Keratinocyte (primary cell): ENCODE results near the gene ZNF516. TPM values are rescaled to one million over a fixed set of nuclear protein-coding genes. Genes with fewer than 3 reads are reported as not detected.

Experiments
- DNase-seq: peaks from one replicate; pipeline ENCODE4 v3.0.0-alpha.2; 2011; ENCODE audit warnings: low read depth, missing footprints, low spot score
- FAIRE-seq: peaks from 2 replicates; lab custom pipeline; 2011; peaks lifted over from hg19 to GRCh38; lab: Jason Lieb, UNC
- H2AFZ ChIP-seq: 2 replicates; pipeline ENCODE4 v1.6.0; 2012; ENCODE audit warnings: low read length, control low read depth, inconsistent platforms; ENCODE audit not compliant: control insufficient read depth
- H3K27ac ChIP-seq: 2 replicates; pipeline ENCODE4 v1.5.1; 2011; ENCODE audit warnings: low read length; ENCODE audit not compliant: control insufficient read depth, insufficient read depth
- H3K27me3 ChIP-seq: 3 replicates; pipeline ENCODE4 v1.6.0; 2011; ENCODE audit warnings: low read length; ENCODE audit not compliant: control insufficient read depth, insufficient read depth; ENCODE audit errors: extremely low read depth
- H3K36me3 ChIP-seq, 2 experiments: 2 replicates in 1 of 2; 3 replicates in 1 of 2; pipeline ENCODE4 v1.5.1; 2011; ENCODE audit warnings: low read length in 2 of 2, mild to moderate bottlenecking in 1 of 2; ENCODE audit not compliant: control insufficient read depth in 2 of 2, insufficient read depth in 2 of 2; ENCODE audit errors: extremely low read depth in 1 of 2
- H3K4me1 ChIP-seq: 3 replicates; pipeline ENCODE4 v1.5.1; 2011; ENCODE audit warnings: low read length; ENCODE audit not compliant: control insufficient read depth, insufficient read depth; ENCODE audit errors: extremely low read depth
- H3K4me2 ChIP-seq: 3 replicates; pipeline ENCODE4 v1.6.0; 2011; ENCODE audit warnings: low read depth, low read length; ENCODE audit not compliant: control insufficient read depth, insufficient read depth; ENCODE audit errors: extremely low read depth
- H3K4me3 ChIP-seq, 3 experiments: fragments of 200-600 bp in 1 of 3; sonication (generic) in 1 of 3; 2 replicates in 2 of 3; 3 replicates in 1 of 3; pipeline ENCODE4 v1.5.1; 2011 to 2016; ENCODE audit warnings: low read length in 3 of 3, mild to moderate bottlenecking in 3 of 3, control low read depth in 2 of 3, inconsistent platforms in 1 of 3, low read depth in 1 of 3, mixed read lengths in 1 of 3, mixed run types in 1 of 3, moderate library complexity in 1 of 3; ENCODE audit not compliant: control insufficient read depth in 2 of 3, insufficient read depth in 2 of 3; ENCODE audit errors: extremely low read depth in 1 of 3
- H3K79me2 ChIP-seq: 2 replicates; pipeline ENCODE4 v1.6.0; 2012; ENCODE audit warnings: low read length; ENCODE audit not compliant: control insufficient read depth, insufficient read depth
- H3K9ac ChIP-seq: 3 replicates; pipeline ENCODE4 v1.6.0; 2011; ENCODE audit warnings: low read length; ENCODE audit not compliant: control insufficient read depth, insufficient read depth; ENCODE audit errors: extremely low read depth
- H3K9me1 ChIP-seq: 3 replicates; pipeline ENCODE4 v1.6.0; 2011; ENCODE audit warnings: low read length; ENCODE audit not compliant: control insufficient read depth, insufficient read depth; ENCODE audit errors: extremely low read depth
- H3K9me3 ChIP-seq: 2 replicates; pipeline ENCODE4 v1.5.1; 2012; ENCODE audit warnings: low read depth, low read length; ENCODE audit not compliant: control insufficient read depth
- H4K20me1 ChIP-seq: 3 replicates; pipeline ENCODE4 v1.6.0; 2011; ENCODE audit warnings: low read length; ENCODE audit not compliant: control insufficient read depth, insufficient read depth; ENCODE audit errors: extremely low read depth
- EZH2 ChIP-seq: IDR thresholded peaks from one replicate; pipeline ENCODE4 v1.6.1; 2012; ENCODE audit warnings: inconsistent platforms, mild to moderate bottlenecking, low read length, moderate library complexity
- dilution Hi-C: fragments of 300-500 bp; cut with MboI; formaldehyde crosslinking; loops from one replicate; pipeline ENCODE4 v1.7.0; 2020; ENCODE audit warnings: low sequenced_read_pairs; ENCODE audit not compliant: extremely low pct_ligation_motif_present
- polyA plus RNA-seq, 5 experiments: library from polyadenylated mRNA; depleted of rRNA in 3 of 5; stranded (reverse) in 3 of 5; stranded (forward) in 1 of 5; unstranded in 1 of 5; fragments of >200 nt; gene quantifications; 1 replicate in 1 of 5; 2 replicates in 3 of 5; 3 replicates in 1 of 5; pipeline versions ENCODE4 v1.2.1 to v1.2.3, GENCODE V29; 2011 to 2012; ENCODE audit warnings: missing spikeins in 2 of 5, low read depth in 1 of 5, low replicate concordance in 1 of 5
- TF ChIP-seq, protein P1 (sequence below), 3 experiments: IDR thresholded peaks in 1 of 3; conservative IDR thresholded peaks in 1 of 3; optimal IDR thresholded peaks in 1 of 3; 2 replicates in 2 of 3; 3 replicates in 1 of 3; pipeline versions ENCODE3 to v1.5.1; 2011; ENCODE audit warnings: low read length in 3 of 3, mild to moderate bottlenecking in 3 of 3, moderate library complexity in 2 of 3, control low read depth in 1 of 3, inconsistent platforms in 1 of 3; ENCODE audit not compliant: insufficient read depth in 2 of 3; ENCODE audit errors: extremely low read depth in 1 of 3

Gene ZNF516
- polyA plus RNA-seq, 1 donor (not counting 4 experiments of a cell fraction or from before 2014, with no cell fraction given), result 9.3 TPM

DNA sequence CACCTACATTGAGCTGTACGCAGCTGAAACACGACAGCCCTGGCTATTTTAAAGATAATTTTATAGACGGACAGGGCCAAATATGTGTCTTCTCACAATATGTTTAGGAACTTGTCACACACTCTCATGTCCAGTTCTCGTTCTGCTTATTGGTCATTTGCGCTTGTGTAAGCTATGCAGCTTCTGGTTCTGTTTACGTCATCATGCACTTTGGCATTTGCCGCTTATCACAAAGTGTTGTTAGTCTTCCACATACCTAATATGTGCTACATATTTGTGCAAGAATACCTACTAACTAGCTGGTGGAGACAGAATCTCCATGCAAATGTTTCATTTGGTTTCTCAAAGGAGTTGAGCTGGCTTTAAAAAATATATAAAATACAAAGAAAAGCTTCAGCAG is 7.5 kb upstream of the ZNF516 start:
- no peak overlapping the region for H2AFZ ChIP-seq
- H3K79me2 ChIP-seq, result no peaks in the 10 kb centered on the region
- DNase-seq (no peak), FAIRE-seq (no peak)
- H4K20me1 ChIP-seq, result no peaks in the 10 kb centered on the region
- H3K27ac ChIP-seq, result no peak overlapping the region
- no peaks in the 10 kb centered on the region for H3K4me1 ChIP-seq
- H3K27me3 ChIP-seq, result no peaks in the 10 kb centered on the region
- H3K4me2 ChIP-seq, result no peak overlapping the region
- no peak overlapping the region for H3K4me3 ChIP-seq
- H3K9me1 ChIP-seq, result no peaks in the 10 kb centered on the region
- H3K36me3 ChIP-seq, result no peaks in the 10 kb centered on the region
- H3K9me3 ChIP-seq, result no peaks in the 10 kb centered on the region
- no peak for TF ChIP-seq EZH2
- TF ChIP-seq, protein P1, sequence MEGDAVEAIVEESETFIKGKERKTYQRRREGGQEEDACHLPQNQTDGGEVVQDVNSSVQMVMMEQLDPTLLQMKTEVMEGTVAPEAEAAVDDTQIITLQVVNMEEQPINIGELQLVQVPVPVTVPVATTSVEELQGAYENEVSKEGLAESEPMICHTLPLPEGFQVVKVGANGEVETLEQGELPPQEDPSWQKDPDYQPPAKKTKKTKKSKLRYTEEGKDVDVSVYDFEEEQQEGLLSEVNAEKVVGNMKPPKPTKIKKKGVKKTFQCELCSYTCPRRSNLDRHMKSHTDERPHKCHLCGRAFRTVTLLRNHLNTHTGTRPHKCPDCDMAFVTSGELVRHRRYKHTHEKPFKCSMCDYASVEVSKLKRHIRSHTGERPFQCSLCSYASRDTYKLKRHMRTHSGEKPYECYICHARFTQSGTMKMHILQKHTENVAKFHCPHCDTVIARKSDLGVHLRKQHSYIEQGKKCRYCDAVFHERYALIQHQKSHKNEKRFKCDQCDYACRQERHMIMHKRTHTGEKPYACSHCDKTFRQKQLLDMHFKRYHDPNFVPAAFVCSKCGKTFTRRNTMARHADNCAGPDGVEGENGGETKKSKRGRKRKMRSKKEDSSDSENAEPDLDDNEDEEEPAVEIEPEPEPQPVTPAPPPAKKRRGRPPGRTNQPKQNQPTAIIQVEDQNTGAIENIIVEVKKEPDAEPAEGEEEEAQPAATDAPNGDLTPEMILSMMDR (optimal IDR thresholded peaks at IDR 0.05 in 1 of 3, IDR thresholded peaks at IDR 0.05 in 1 of 3, conservative IDR thresholded peaks at IDR 0.05 in 1 of 3; ENCODE audit: extremely low read depth in 1 of 3, insufficient read depth in 2 of 3, low read length in 3 of 3), result no peak
- dilution Hi-C loops, result no loop called here
- no peak overlapping the region for H3K9ac ChIP-seq

DNA sequence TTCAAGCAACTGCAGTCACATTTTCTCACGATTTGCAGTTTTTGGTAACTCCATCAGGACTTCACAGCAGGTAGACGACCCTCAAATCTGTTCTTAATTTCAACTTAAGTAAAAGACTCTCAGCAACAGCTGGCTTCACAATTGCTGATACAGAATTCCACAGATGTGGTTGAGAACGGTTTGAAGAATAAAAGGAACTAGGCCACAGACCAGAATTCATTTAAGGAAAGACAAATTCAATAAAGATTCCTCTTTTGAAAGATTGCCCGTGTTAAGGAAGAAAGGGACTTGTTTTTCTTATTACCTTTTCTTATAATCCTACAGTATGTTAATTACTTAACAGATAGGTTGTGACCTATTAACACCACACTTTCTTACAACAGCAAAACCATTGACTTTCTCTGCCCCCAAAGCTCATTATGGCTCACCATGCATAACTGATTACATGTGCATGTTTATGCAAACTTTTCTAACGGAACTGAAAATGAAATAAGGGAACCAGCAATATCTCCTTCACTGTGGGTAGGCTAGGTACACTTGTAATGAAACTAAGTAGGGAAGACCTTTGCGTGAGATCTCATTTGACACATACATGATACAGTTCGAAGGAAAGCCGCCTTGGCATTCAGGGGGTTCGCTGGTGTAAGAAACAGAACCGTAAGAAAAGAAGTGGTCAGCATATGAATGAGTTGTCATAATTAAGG is 4.7 kb upstream of the ZNF516 start:
- H3K9me3 ChIP-seq, result no peaks in the 10 kb centered on the region
- H3K9ac ChIP-seq, result no peak overlapping the region
- H3K4me2 ChIP-seq, result no peak overlapping the region
- H4K20me1 ChIP-seq, result no peaks in the 10 kb centered on the region
- FAIRE-seq (no peak), DNase-seq (no peak)
- H2AFZ ChIP-seq, result no peak overlapping the region
- H3K4me1 ChIP-seq, result peaks cover 5% of the 10 kb centered on the region
- H3K27ac ChIP-seq, result no peak overlapping the region
- dilution Hi-C loops, result no loop called here
- H3K27me3 ChIP-seq, result no peaks in the 10 kb centered on the region
- no peaks in the 10 kb centered on the region for H3K79me2 ChIP-seq
- TF ChIP-seq EZH2, result no peak
- TF ChIP-seq, protein P1 (optimal IDR thresholded peaks at IDR 0.05 in 1 of 3, IDR thresholded peaks at IDR 0.05 in 1 of 3, conservative IDR thresholded peaks at IDR 0.05 in 1 of 3; ENCODE audit: extremely low read depth in 1 of 3, insufficient read depth in 2 of 3, low read length in 3 of 3), result no peak
- no peaks in the 10 kb centered on the region for H3K36me3 ChIP-seq
- H3K4me3 ChIP-seq, result no peak overlapping the region
- H3K9me1 ChIP-seq, result no peaks in the 10 kb centered on the region
